Stimulated activated CD8-positive, alpha-beta memory T cell treated with anti-CD3 and anti-CD28 coated beads, Interleukin-15, amount 100 ng/mL, for 48 hours (primary cell): Measurements from ENCODE around the gene HDLBP.
"Not testable (repeated sequence)": the region's sequence is repeated elsewhere in the genome, so short reads cannot be mapped to it uniquely, and the experiment has no call there.

Experiments used
- DNase-seq, 2 donors: peaks; one replicate each; pipeline ENCODE4 v3.0.0-alpha.2; 2020; ENCODE audit warnings: low read depth in 2 of 2

The HDLBP gene

GRCh38 chr2:241209271-241209670, 106.2 kb downstream of the HDLBP start:
- no peak for DNase-seq

DNA sequence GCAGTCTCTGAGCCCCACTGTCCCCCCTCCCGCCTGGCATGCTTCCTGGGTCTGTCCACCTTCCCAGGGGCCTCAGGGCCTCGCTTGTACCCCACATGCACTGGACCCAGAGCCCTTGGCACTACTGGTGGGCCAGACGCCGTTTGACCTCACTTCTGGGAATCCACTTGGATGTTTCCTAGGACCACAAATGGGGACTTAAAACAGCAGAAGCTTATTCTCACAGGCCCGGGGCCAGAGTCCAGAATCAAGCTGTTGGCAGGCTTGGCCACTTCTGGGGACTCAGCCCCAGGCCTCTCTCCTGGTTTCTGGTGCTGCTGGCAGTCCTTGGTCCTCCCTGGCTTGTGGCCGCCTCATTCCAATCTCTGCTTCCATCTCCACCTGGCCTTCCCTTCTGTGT, 107.4 kb downstream of the HDLBP start:
- no peak for DNase-seq

- DNase-seq: no peak
Measured at GRCh38 chr2:241207641-241208040, 107.8 kb downstream of the HDLBP start.

DNA sequence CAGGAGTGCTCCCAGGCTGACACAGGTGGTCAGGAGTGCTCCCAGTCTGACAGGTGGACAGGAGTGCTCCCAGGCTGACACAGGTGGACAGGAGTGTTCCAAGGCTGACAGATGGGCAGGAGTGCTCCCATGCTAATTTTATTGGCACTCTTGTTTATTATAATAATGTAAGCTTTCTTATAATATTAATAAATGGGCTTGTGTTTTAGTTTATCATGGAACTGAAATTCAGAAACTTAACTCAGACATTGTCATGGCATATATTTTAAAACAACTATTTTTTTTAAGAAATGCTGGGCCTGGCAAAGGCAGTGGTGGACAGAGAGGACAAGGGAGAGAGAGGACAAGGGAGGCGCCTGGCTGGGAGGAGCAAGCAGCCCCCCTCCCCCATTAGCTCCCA, 108.3 kb downstream of the HDLBP start:
- DNase-seq: no peak

DNA sequence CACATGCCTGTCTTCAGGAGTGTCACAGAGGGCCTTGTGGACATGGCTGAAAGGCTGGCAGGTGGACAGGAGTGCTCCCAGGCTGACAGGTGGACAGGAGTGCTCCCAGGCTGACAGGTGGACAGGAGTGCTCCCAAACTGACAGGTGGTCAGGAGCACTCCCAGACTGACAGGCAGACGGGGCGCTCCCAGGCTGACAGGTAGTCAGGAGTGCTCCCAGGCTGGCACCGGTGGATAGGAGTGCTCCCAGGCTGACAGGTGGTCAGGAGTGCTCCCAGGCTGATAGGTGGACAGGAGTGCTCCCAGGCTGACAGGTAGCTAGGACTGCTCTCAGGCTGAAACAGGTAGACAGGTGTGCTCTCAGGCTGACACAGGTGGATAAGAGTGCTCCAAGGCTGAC, 110.4 kb downstream of the HDLBP start:
- no peak for DNase-seq

GRCh38 chr2:241204490-241204889, 111.0 kb downstream of the HDLBP start:
- DNase-seq: no peak

DNA sequence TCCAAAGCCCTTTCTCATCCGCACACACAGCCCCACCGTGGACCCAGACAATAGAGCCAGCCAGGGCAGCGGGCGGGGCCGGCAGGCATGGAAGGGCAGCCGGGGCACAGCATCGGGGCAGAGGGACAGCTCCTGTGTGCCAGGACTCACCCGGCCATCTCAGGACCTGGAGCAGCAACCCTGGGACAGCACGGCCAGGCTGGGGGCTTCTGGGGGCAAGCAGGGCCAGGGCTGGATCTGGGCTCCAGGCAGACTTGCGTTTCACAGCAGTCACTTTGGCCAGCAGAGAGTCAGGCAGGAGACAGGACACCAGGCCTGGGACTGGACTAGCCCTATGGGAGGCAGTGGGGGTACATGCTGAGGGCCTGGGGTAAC, 111.5 kb downstream of the HDLBP start:
- no peak for DNase-seq

DNA sequence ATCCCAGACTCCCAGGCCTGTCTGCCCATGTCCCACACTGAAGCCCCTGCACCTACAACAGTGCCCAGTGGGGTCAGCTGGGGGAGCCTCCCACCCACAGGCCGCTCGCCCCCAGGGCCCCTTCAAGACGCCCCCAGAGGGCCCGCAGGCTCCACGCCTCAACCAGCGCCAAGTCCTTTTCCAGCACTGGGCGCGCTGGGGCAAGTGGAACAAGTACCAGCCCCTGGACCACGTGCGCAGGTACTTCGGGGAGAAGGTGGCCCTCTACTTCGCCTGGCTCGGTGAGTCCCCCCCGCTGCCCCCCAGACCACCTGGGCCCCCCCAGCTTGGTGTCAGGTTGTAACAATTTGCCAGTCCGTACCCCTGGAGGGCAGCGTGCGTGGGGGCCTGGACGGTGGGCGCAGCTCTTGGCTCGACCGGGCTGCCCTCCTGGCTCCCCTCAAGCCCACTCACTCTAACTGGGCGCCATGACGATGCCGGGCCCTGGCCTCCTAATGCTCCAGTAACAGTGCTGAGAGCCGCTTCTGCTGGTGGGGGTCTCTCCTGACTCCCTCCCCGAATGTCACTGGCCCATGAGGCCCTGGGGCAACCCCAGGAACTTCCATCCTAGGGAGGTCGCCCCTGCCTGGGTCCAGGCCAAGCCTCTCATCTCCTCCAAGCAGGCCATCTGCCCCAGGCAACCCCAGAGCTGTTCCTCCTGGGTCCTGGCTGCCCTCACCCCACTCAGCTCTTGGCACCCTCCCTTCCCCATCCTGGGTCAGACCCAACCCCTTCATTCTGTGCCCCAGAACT, 112.1 kb downstream of the HDLBP start:
- no peak for DNase-seq

- DNase-seq: no peak
Measured at GRCh38 chr2:241202681-241203080, 112.8 kb downstream of the HDLBP start.

- no peak for DNase-seq
Measured at GRCh38 chr2:241202268-241202585, 113.2 kb downstream of the HDLBP start.

DNA sequence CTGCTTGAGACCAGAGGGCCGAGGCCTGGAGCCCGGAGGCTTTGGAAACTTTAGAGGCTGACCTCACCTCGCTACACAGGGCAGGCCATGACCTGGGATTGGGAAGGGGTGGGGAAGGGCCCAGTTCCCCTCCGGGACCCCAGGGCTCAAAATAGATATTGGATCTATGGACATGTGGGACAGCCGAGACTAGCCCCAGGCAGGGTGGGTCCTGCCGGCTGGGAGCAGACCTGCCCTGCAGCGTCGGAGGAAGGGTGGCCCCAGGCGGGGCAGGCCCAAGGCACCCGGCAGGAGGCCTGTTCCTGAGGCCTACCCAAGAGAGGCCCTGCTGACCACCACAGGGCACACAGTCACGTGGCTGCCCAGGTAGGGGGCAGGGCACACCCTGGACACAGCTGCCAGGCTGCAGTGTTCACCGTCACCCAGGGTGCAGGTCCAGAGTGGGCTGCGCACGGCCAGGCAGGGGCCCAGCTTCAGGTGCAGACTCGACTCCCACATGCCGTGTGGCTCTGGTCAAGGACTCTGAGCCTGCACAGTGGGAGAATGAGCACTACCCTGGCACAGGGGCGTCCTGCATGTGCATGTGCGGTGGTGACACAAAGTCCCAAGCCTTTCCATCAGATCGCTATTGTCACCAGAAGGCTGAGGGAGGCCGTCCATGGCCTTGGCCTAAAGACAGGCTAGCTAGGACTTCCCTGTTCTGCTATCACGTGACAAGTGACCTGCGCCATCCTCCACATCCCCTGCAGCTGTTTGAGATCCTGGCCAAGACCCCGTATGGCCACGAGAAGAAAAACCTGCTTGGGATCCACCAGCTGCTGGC, 113.8 kb downstream of the HDLBP start:
- no peak for DNase-seq

- no peak for DNase-seq
Measured at GRCh38 chr2:241200822-241201395, 114.6 kb downstream of the HDLBP start.

GRCh38 chr2:241199897-241200821, 115.3 kb downstream of the HDLBP start:
- DNase-seq: no peak

DNA sequence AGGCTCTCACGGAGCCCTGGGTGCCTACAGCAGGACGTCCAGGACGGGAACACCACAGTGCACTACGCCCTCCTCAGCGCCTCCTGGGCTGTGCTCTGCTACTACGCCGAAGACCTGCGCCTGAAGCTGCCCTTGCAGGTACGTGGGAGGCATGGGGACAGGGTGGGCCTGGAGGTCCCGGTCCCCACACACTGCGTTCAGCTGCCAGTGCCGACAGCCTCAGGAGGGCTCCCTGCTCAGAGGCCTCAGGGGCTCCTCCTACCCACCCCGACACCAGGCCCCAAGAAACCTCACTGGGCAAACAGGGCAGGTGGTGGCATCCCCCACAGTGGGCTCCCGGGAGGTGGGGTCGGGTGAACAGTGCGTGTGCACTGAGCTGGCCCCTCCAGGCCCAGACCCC, 116.2 kb downstream of the HDLBP start:
- no peak for DNase-seq

DNA sequence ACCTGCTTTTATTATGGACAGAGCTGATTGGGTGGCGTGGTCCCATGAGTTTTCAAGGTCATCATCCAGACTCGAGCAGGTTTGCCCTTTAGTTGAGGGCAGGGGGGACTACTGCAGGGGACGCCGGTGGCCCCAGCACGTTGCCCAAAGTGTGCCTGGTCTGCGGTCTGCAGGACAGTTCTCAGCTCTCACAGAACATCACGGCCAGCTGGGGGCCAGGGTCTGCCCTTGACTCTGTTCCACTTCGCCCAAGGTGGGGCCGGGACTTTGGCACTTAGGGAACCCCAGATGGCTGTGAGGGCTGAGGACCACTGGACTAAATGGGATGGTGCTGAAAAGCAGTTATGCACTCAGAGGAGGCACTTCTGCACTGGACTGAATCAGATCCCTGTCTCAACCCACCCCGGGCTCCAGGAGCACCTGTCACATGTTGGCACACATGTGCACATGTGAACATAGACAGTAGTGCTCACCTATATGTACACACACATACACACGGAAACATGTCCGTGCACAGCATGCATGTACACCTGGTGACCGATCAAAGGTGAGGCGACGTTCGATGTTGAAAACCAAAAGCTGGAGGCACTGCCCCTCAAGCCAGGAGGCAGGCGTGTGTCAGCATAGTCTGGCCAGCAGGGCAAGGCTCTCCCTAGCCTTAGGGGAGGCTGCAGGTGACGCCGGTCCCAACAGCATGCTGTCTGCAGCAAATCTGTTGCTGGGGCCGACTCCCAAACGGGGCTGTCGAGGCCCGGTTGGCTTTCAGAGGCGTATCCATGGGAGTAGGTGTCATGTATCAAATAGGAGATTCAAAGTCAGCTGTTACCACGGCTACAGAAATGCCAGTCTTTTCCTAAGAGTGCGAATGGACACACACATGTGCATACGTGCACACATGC, 116.8 kb downstream of the HDLBP start:
- no peak for DNase-seq

DNA sequence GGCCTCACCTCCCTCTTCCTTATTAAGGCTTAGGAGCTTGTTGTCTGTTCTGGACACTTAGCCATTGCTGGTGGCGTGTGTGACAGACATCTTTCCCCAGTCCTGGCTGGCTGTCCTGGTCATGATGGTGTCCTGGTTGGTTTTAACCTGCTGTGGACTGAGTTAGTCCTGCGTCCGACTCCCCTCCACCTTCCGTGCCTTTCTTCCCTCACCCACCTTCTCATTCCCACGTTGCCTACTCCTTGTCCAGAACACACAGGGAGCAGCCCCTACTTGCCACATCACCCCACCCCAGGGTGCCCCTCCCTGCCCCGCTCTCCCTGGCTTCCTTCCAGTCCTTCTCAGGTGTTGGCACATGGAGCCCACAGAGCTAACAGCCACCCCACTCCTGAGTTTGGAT, 117.5 kb downstream of the HDLBP start:
- DNase-seq: no peak

DNA sequence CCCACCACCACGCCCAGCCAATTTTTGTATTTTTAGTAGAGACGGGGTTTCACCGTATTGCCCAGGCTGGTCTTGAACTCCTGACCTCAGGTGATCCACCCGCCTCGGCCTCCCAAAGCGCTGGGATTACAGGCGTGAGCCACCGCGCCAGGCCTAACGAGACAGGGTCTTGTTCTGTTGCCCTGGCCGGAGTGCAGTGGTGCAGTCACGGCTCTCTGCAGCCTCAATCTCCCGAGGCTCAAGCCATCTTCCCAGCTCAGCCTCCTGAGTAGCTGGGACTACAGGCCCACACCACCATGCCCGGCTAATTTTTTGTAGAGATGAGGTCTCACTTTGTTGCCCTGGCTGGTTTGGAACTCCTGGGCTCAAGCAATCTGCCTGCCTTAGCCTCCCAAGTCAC, 118.2 kb downstream of the HDLBP start:
- not testable (repeated sequence) for DNase-seq

DNA sequence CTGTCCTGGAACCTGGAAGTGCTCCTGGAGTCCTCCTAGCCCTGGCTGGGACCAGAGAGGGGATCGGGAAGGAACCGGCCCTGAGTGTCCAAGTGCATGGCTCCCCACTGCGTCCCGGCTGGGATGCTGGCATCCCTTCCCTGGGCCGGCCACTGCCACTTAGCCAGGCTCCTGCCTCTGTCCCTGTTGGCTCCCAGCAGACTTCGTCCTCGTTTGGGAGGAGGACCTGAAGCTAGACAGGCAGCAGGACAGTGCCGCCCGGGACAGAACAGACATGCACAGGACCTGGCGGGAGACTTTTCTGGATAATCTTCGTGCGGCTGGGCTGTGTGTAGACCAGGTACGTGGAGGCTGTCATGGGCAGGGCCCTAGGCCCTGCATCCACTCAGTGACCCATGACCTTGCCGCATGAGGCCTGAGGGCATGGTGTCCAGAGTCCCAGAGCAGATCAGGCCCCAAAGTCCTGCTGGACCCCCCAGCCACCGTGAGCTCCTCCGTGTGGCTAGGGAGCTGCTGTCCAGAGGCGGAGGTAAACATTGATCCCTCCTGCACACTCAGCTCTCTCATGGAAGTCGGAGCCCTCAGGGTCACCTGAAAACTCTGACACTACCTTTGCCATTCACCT, 119.9 kb downstream of the HDLBP start:
- DNase-seq: no peak

DNA sequence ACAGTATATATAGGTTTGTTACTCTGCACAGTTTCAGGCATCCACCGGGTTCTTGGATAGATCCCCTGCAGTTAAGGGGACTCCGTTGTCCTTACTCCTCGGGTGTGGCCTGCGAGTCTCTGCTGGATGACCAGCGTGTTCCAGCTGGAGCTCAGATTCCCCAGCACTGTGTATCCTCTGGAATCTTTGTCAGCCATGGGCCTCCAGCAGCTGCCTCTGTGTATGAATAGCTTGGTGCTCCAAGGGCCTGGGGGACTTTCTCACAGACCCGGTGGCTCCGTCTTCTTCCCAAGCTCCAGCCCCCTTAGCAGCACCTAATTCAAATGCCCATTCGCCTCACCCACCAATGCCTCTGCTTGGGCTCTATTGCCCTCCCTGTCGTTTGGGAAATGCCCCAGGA, 120.7 kb downstream of the HDLBP start:
- DNase-seq: no peak

GRCh38 chr2:241193271-241193670, 122.2 kb downstream of the HDLBP start:
- no peak for DNase-seq
